Progenitor cell of endocrine pancreas (in vitro differentiated cells): ENCODE measurements around the gene MMP21. TPM values are rescaled to one million over a fixed set of nuclear protein-coding genes. Genes with fewer than 3 reads are reported as not detected.

Experiments
- DNase-seq: peaks from one replicate; pipeline ENCODE4 v3.0.0; 2021; ENCODE audit warnings: low spot score; ENCODE audit not compliant: unreplicated experiment
- H3K27ac Mint-ChIP-seq: 2 replicates; pipeline ENCODE4 v1.8.0; 2021; ENCODE audit warnings: mild to moderate bottlenecking, moderate library complexity, mixed read lengths
- H3K27me3 Mint-ChIP-seq: 2 replicates; pipeline ENCODE4 v1.8.0; 2021; ENCODE audit warnings: mixed read lengths
- H3K36me3 Mint-ChIP-seq: 2 replicates; pipeline ENCODE4 v1.8.0; 2022; ENCODE audit warnings: mixed read lengths; ENCODE audit not compliant: insufficient read depth
- H3K4me1 Mint-ChIP-seq: 2 replicates; pipeline ENCODE4 v1.8.0; 2021; ENCODE audit warnings: low read depth, mixed read lengths
- H3K4me3 Mint-ChIP-seq: 2 replicates; pipeline ENCODE4 v1.8.0; 2021; ENCODE audit warnings: low read depth, mild to moderate bottlenecking, moderate library complexity, mixed read lengths
- H3K9me3 Mint-ChIP-seq: 2 replicates; pipeline ENCODE4 v1.8.0; 2021; ENCODE audit warnings: low read depth, mixed read lengths
- total RNA-seq: library from RNA; stranded (reverse); gene quantifications from 2 replicates; pipeline ENCODE4 v1.2.1, GENCODE V29; 2021
- TF ChIP-seq, protein P1 (sequence below): fragments of 200-600 bp; sonication (generic); IDR thresholded peaks from one replicate; pipeline ENCODE4 v1.5.0; 2021; ENCODE audit warnings: antibody characterized with exemption, mild to moderate bottlenecking; ENCODE audit not compliant: unreplicated experiment

The MMP21 gene
- total RNA-seq, 1 donor from 2014 or later: not detected

DNA sequence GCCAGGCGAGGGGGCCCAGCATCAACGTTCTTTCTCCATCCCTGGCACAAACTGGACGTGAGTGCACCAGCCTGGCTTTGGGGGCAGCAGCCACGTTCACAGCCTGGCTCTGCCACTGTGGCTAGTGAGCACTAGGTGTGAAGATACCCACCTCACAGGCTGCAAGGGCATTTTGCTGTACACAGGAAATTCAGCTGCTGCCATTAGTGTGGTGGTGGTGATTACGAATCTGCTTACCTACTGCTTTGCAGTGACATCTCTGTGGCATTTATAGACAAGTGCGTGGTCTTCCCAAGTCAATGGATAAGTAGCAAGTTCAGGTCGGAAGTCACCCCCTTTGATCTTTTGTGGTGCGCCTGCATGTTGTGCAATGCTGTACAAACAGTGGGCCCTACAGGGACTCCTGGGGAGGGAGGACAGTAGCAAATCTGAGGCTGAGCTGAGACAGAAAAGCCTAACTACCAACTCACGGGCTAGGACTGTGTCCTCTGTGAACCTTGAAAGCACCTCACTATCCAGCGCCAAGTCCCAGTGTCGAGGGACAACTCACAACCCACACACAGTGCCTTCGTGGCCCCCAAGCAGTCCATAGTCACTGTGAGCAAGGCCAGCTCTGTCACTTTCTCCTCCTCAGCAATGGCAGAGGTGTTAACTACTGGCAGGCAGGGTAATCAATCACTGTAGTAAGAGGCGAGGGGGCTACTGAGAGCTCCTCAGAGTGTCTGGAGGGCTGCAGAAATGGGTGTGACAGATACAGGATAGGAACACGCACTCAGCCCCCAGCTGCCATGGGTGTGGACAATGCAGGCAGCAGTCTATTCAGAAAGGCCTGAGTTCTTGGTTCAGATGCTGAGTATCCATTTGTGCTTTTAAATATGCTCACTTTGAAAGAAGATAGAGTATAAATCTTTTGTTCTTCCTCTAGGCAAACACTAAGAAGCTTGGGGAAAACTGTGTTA lies 17.0 kb upstream of the MMP21 start:
- Mint-ChIP-seq H3K36me3 (peaks cover 19% of the 10 kb centered on the region), H3K27me3 (no peaks in the 10 kb centered on the region), H3K27ac (peak overlapping the region; percentile 37), H3K9me3 (no peaks in the 10 kb centered on the region), H3K4me3 (no peak overlapping the region), H3K4me1 (no peaks in the 10 kb centered on the region)
- DNase-seq: no peak
- TF ChIP-seq, protein P1, sequence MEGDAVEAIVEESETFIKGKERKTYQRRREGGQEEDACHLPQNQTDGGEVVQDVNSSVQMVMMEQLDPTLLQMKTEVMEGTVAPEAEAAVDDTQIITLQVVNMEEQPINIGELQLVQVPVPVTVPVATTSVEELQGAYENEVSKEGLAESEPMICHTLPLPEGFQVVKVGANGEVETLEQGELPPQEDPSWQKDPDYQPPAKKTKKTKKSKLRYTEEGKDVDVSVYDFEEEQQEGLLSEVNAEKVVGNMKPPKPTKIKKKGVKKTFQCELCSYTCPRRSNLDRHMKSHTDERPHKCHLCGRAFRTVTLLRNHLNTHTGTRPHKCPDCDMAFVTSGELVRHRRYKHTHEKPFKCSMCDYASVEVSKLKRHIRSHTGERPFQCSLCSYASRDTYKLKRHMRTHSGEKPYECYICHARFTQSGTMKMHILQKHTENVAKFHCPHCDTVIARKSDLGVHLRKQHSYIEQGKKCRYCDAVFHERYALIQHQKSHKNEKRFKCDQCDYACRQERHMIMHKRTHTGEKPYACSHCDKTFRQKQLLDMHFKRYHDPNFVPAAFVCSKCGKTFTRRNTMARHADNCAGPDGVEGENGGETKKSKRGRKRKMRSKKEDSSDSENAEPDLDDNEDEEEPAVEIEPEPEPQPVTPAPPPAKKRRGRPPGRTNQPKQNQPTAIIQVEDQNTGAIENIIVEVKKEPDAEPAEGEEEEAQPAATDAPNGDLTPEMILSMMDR: no peak

DNA sequence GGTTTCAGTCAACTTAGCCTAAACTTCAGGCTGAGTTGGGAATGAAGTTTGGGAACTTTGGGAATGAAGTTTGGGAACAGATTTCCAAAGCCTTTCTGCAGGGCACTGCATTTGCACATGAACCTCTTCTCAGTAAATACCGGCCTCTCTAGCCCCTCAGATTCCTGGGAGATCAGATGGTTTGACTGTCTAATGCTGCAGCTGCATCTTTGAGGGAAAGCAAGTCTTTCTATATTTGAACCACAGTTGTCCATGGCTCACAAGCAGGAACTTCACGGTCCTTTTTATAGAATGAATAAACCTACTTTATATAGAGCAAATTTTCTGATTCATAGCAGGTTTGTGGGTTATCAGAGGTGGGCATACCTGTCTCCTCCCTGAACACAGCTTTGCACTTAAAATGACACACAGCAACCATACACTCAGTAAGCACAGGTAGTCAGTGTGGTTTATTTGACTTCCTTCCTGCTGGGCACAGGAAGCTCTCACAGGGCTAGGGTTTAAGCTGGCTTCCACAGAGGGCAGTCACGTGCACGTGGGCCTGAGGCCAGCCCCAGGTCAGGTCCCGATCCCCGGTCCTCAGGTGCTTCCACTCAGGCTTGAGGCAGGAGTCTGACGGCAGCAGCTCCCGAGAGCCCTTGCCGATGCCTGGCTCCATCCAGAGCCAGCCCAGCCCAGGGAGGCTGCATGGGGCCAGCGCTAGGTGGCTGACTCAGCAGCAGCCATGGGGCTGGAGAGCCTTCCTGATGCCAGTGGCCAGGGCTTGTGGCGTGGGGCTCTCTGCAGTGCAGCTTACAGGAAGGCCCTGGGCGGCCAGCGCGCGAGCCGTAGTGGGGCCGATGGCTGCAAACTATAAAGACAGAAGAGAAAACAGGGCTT lies 12.8 kb upstream of the MMP21 start:
- no peaks in the 10 kb centered on the region for H3K27me3 Mint-ChIP-seq
- H3K9me3 Mint-ChIP-seq: no peaks in the 10 kb centered on the region
- TF ChIP-seq, protein P1: no peak
- DNase-seq: no peak
- no peaks in the 10 kb centered on the region for H3K4me1 Mint-ChIP-seq
- H3K4me3 Mint-ChIP-seq: no peak overlapping the region
- H3K27ac Mint-ChIP-seq: no peak overlapping the region
- H3K36me3 Mint-ChIP-seq: peaks cover 14% of the 10 kb centered on the region

DNA sequence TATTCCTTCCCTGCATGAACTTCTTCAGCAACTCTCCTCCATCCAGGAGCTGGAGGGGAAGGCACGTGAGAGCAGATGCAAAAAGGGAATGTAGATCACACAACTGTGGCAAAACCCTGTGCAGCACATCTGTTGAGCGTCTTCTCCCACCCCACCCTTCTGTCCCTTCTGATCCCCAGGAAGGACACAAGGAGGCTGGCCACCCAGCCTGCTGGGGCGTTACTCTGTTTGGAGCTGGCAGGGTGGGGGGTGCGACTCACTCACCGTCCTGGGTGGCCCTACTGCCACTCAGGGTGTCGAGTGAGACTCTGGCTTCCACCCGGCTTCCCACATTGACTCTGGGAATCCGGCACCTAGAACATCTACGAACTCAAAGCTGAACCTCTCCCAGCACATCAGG lies 10.2 kb upstream of the MMP21 start:
- H3K4me3 Mint-ChIP-seq: no peak overlapping the region
- no peak for DNase-seq
- H3K9me3 Mint-ChIP-seq: no peaks in the 10 kb centered on the region
- H3K36me3 Mint-ChIP-seq: peaks cover 3% of the 10 kb centered on the region
- H3K27me3 Mint-ChIP-seq: no peaks in the 10 kb centered on the region
- no peak overlapping the region for H3K27ac Mint-ChIP-seq
- TF ChIP-seq, protein P1: no peak
- H3K4me1 Mint-ChIP-seq: no peaks in the 10 kb centered on the region

DNA sequence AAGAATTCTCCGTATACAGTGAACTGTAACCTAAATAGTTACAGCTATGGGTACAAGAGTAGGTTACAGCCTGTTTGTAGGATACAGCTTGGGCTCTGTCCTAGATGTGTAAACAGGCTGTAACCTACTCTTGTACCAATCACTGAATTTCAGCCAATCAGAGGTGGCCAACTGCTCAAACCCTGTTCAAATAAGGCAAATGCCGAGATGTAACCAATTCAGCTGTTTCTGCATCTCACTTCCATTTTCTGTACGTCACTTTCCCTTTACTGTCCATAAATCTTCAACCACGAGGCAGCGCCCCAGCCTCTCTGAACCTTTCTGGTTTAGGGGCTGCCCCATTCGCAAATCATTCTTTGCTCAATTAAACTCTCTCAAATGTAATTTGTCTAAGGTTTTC lies 8.3 kb upstream of the MMP21 start:
- no peak overlapping the region for H3K4me3 Mint-ChIP-seq
- H3K4me1 Mint-ChIP-seq: no peaks in the 10 kb centered on the region
- H3K27ac Mint-ChIP-seq: no peak overlapping the region
- H3K27me3 Mint-ChIP-seq: no peaks in the 10 kb centered on the region
- DNase-seq: no peak
- peaks cover 4% of the 10 kb centered on the region for H3K9me3 Mint-ChIP-seq
- no peaks in the 10 kb centered on the region for H3K36me3 Mint-ChIP-seq
- TF ChIP-seq, protein P1: no peak

GRCh38 chr10:125783408-125783807 lies 7.8 kb upstream of the MMP21 start:
- TF ChIP-seq, protein P1: no peak
- no peak for DNase-seq
- no peaks in the 10 kb centered on the region for H3K4me1 Mint-ChIP-seq
- no peaks in the 10 kb centered on the region for H3K27me3 Mint-ChIP-seq
- H3K4me3 Mint-ChIP-seq: no peak overlapping the region
- H3K9me3 Mint-ChIP-seq: peaks cover 5% of the 10 kb centered on the region
- no peak overlapping the region for H3K27ac Mint-ChIP-seq
- H3K36me3 Mint-ChIP-seq: no peaks in the 10 kb centered on the region
